BJ (cell line): ENCODE measurements around the gene SCN2B. TPM values are rescaled to one million over a fixed set of nuclear protein-coding genes. Genes with fewer than 3 reads are reported as not detected.

Source experiments
- CTCF ChIA-PET: fragments of 350-600 bp; formaldehyde crosslinking; extraction: SDS; loops from one replicate; lab custom pipeline; 2021; ENCODE audit warnings: antibody characterized with exemption, inconsistent platforms; lab: Yijun Ruan, JAX
- POLR2A ChIA-PET: fragments of 300-600 bp; sonication (Branson Sonifier 250); formaldehyde crosslinking; extraction: SDS; loops from one replicate; lab custom pipeline; 2021; ENCODE audit warnings: antibody characterized with exemption; lab: Charles Lee
- DNase-seq: peaks from one replicate; pipeline ENCODE4 v3.0.0-alpha.2; 2011; ENCODE audit warnings: low read depth
- H3K27me3 ChIP-seq: 2 replicates; pipeline ENCODE4 v1.6.0; 2011; ENCODE audit warnings: low read length; ENCODE audit not compliant: control insufficient read depth, insufficient read depth
- H3K36me3 ChIP-seq: 2 replicates; pipeline ENCODE4 v1.5.1; 2011; ENCODE audit warnings: low read length; ENCODE audit not compliant: control insufficient read depth, insufficient read depth
- H3K4me3 ChIP-seq: 2 replicates; pipeline ENCODE4 v1.5.1; 2011; ENCODE audit warnings: low read depth, mild to moderate bottlenecking, control low read depth, low read length
- polyA plus RNA-seq: library from polyadenylated mRNA; depleted of rRNA; stranded (reverse); fragments of >200 nt; gene quantifications from 2 replicates; pipeline ENCODE4 v1.2.3, GENCODE V29; 2011
- TF ChIP-seq, protein P1 (sequence below): IDR thresholded peaks from 2 replicates; pipeline ENCODE4 v1.5.1; 2011; ENCODE audit warnings: low read depth, mild to moderate bottlenecking, control low read depth, inconsistent platforms, low read length, moderate library complexity; ENCODE audit not compliant: insufficient read depth

SCN2B gene
- polyA plus RNA-seq, 1 experiment, result not detected

DNA sequence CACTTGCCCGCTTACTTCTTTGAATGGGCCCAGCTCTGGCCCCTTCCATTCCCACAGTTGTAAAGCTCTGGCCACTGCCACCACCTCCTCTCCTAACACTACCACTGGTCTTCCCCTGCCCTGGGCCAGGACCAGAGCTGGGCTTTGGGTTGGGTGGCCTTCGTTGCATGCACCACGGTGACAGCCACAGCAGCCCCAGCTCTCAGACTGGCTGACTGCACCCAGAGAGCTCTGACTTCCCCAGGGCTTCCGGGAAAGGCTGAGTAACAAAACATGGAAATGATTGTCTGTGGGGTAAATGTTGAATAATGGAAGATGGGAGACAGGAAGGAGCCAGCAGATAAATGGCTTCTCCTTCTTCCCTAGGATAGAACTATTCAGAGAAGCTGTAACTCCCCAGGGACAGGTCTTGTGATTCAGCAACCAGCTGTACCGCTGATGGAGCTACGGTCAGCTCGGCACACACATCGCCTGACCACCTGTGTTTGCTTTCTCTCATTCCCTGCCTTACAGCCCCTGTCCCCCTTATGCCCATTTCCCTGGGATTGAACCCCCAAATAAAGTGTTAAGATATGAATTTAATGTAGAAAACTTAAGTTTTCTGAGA, 51.4 kb downstream of the SCN2B start:
- POLR2A ChIA-PET, result no interaction called here
- CTCF ChIA-PET, result interaction anchor here (0.9 kb wide), 1 partner anchor 46 kb away, joined by 3 read pairs; no protein-coding TSS in a partner anchor
- Histone ChIP-seq H3K27me3 (peaks cover 2% of the 10 kb centered on the region), H3K4me3 (no peak overlapping the region), H3K36me3 (no peaks in the 10 kb centered on the region)
- no peak for DNase-seq
- TF ChIP-seq, protein P1, sequence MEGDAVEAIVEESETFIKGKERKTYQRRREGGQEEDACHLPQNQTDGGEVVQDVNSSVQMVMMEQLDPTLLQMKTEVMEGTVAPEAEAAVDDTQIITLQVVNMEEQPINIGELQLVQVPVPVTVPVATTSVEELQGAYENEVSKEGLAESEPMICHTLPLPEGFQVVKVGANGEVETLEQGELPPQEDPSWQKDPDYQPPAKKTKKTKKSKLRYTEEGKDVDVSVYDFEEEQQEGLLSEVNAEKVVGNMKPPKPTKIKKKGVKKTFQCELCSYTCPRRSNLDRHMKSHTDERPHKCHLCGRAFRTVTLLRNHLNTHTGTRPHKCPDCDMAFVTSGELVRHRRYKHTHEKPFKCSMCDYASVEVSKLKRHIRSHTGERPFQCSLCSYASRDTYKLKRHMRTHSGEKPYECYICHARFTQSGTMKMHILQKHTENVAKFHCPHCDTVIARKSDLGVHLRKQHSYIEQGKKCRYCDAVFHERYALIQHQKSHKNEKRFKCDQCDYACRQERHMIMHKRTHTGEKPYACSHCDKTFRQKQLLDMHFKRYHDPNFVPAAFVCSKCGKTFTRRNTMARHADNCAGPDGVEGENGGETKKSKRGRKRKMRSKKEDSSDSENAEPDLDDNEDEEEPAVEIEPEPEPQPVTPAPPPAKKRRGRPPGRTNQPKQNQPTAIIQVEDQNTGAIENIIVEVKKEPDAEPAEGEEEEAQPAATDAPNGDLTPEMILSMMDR, result no peak

DNA sequence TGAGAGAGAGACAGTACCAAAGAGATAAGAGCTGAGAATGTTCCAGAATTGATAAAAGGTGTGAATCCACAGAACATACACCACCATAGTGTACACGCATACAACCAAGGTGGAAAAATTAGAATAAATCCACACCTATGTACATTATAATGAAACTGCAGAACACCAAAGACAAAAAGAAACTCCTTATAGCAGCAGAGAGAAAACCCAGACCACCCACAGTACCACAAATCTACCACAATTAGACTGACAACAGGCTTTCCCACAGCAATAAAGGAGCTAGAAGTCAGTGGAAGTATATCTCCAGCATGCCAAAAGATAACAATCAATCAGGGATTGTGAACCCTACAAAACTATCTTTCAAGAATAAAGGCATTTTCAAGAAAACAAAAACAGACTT, 55.6 kb downstream of the SCN2B start:
- ChIA-PET CTCF (interaction anchor here (1.1 kb wide), 1 partner anchor 11 kb away, joined by 3 read pairs; no protein-coding TSS in a partner anchor), POLR2A (no interaction called here)
- DNase-seq, result no peak
- TF ChIP-seq, protein P1, result no peak
- H3K4me3 ChIP-seq, result no peak overlapping the region
- H3K36me3 ChIP-seq, result no peaks in the 10 kb centered on the region
- peaks cover 2% of the 10 kb centered on the region for H3K27me3 ChIP-seq

DNA sequence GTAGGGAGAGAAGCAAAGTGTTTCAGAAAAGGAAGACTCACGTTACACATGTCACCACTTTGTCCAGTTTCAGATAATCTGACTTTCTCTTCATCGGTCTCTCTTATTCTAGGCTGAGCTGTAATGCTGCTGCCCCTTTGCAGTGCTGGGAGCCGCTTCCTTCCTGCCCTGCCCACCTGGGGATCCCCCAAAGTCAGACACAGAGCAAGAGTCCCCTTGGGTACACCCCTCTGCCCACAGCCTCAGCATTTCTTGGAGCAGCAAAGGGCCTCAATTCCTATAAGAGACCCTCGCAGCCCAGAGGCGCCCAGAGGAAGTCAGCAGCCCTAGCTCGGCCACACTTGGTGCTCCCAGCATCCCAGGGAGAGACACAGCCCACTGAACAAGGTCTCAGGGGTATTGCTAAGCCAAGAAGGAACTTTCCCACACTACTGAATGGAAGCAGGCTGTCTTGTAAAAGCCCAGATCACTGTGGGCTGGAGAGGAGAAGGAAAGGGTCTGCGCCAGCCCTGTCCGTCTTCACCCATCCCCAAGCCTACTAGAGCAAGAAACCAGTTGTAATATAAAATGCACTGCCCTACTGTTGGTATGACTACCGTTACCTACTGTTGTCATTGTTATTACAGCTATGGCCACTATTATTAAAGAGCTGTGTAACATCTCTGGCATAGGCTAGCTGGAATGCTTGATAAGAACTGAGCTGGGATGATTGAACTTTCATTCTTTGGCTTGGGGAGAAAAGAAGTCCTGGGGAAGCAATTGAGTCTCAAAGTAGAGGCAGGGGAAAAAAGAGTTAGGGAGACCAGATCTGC, 58.4 kb downstream of the SCN2B start:
- TF ChIP-seq, protein P1, result no peak
- Histone ChIP-seq H3K36me3 (no peaks in the 10 kb centered on the region), H3K4me3 (no peak overlapping the region), H3K27me3 (peaks cover 4% of the 10 kb centered on the region)
- DNase-seq, result no peak
- POLR2A ChIA-PET, result no interaction called here
- CTCF ChIA-PET, result interaction anchor here (1.1 to 2.5 kb wide), 2 partner anchors 26 to 54 kb away, joined by 4 to 6 read pairs; no protein-coding TSS in a partner anchor

DNA sequence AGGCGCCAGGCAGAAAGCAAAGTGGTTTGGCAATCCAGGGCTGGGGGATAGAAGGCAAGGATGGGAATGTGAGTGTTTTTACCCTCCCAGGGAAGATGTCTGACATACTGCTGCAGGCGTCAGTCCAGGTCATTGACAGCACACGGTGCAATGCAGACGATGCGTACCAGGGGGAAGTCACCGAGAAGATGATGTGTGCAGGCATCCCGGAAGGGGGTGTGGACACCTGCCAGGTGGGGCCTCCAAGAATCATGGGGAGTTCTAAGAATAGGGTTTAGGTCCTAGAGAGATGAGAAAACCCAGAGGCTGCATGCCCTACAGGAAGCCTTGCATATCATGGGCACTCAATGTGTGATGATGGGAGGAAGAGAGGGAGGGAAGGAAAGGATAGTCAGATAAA, 61.4 kb downstream of the SCN2B start:
- Histone ChIP-seq H3K27me3 (peaks cover 1% of the 10 kb centered on the region; the same call in 1 of the 2 replicates), H3K36me3 (no peaks in the 10 kb centered on the region), H3K4me3 (no peak overlapping the region)
- CTCF ChIA-PET, result no interaction called here
- no peak for DNase-seq
- POLR2A ChIA-PET, result no interaction called here
- TF ChIP-seq, protein P1, result no peak

DNA sequence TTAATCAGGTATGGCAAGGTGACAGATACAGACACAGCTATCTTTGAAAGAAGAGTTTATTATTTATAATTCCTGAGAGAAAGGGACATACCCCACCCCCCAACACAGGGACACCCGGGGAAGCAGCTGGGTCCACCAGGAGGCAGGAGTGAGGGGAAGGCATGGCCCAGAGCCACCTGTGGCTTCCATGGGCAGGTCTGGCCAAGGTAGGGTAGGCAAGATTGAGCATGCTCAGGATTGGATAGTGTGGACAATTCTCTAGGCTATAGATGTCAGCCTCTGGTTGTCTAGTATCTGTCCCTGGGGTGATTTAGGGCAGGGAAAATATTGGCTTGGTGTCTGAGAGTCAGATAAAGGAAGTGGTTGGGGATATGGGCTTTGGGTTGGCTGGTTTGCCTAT, 62.2 kb downstream of the SCN2B start:
- H3K4me3 ChIP-seq, result no peak overlapping the region
- H3K27me3 ChIP-seq, result peaks cover 1% of the 10 kb centered on the region; the same call in 1 of the 2 replicates
- H3K36me3 ChIP-seq, result no peaks in the 10 kb centered on the region
- CTCF ChIA-PET, result no interaction called here
- TF ChIP-seq, protein P1, result no peak
- DNase-seq, result no peak
- POLR2A ChIA-PET, result no interaction called here
